ENCODE data around the gene SLC45A2. TPM values are rescaled to one million over a fixed set of nuclear protein-coding genes. Genes with fewer than 3 reads are reported as not detected.

The SLC45A2 gene
- total RNA-seq, 2 experiments from 2014 or later, result not detected

GRCh38 chr5:34008802-34009201 is 24.3 kb upstream of the SLC45A2 start:
- no peak for ATAC-seq (ENCODE audit: poor library complexity)
- intact Hi-C loops (cut with DNase I, micrococcal nuclease), result loop anchor here (1.0 to 10.0 kb wide), 7 partner anchors 568 to 1837 kb away; partner anchors contain the start of genes BRIX1 (in 1 of the 2), GOLPH3 (in 1 of the 2), RAD1 (in 1 of the 2) and TARS1 (in 1 of the 2)
- TF ChIP-seq, protein P1, sequence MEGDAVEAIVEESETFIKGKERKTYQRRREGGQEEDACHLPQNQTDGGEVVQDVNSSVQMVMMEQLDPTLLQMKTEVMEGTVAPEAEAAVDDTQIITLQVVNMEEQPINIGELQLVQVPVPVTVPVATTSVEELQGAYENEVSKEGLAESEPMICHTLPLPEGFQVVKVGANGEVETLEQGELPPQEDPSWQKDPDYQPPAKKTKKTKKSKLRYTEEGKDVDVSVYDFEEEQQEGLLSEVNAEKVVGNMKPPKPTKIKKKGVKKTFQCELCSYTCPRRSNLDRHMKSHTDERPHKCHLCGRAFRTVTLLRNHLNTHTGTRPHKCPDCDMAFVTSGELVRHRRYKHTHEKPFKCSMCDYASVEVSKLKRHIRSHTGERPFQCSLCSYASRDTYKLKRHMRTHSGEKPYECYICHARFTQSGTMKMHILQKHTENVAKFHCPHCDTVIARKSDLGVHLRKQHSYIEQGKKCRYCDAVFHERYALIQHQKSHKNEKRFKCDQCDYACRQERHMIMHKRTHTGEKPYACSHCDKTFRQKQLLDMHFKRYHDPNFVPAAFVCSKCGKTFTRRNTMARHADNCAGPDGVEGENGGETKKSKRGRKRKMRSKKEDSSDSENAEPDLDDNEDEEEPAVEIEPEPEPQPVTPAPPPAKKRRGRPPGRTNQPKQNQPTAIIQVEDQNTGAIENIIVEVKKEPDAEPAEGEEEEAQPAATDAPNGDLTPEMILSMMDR (IDR thresholded peaks at IDR 0.05), result no peak
- H3K4me1 Mint-ChIP-seq (ENCODE audit: low read depth), result peaks cover 41% of the 10 kb centered on the region
- H3K36me3 ChIP-seq (ENCODE audit: insufficient read depth, low read length), result peaks cover 5% of the 10 kb centered on the region
- ChIA-PET POLR2A (interaction anchor here (0.9 to 2.3 kb wide), 7 partner anchors 8 to 921 kb away, joined by 3 to 18 read pairs (median 6); partner anchors contain the start of genes BRIX1, DNAJC21 and RAD1), CTCF (no interaction called here)
- H3K4me1 ChIP-seq (ENCODE audit: insufficient read depth, low read length), result peaks cover 9% of the 10 kb centered on the region
- peak overlapping the region; percentile 82 for H3K4me3 ChIP-seq (ENCODE audit: low read length)
- no peaks in the 10 kb centered on the region for H3K9me3 ChIP-seq (ENCODE audit: control insufficient read depth in 1 of 2, insufficient read depth in 1 of 2, low read length in 2 of 2)
- no peaks in the 10 kb centered on the region for H3K27me3 Mint-ChIP-seq
- no peaks in the 10 kb centered on the region for H3K9me3 Mint-ChIP-seq
- H3K27ac Mint-ChIP-seq, result peak overlapping the region; percentile 95
- peak overlapping the region; percentile 96 for H3K4me3 Mint-ChIP-seq
- H3K27ac ChIP-seq (ENCODE audit: low read depth in 1 of 2, low read length in 2 of 2), result peak overlapping the region; percentile 79 to 81
- DNase-seq, result peak in 2 of 14 experiments; percentile 9 to 17
- H3K36me3 Mint-ChIP-seq (ENCODE audit: low read depth), result peaks cover 21% of the 10 kb centered on the region
- no peaks in the 10 kb centered on the region for H3K27me3 ChIP-seq (ENCODE audit: control insufficient read depth in 1 of 2, insufficient read depth in 2 of 2, low read length in 2 of 2)

DNA sequence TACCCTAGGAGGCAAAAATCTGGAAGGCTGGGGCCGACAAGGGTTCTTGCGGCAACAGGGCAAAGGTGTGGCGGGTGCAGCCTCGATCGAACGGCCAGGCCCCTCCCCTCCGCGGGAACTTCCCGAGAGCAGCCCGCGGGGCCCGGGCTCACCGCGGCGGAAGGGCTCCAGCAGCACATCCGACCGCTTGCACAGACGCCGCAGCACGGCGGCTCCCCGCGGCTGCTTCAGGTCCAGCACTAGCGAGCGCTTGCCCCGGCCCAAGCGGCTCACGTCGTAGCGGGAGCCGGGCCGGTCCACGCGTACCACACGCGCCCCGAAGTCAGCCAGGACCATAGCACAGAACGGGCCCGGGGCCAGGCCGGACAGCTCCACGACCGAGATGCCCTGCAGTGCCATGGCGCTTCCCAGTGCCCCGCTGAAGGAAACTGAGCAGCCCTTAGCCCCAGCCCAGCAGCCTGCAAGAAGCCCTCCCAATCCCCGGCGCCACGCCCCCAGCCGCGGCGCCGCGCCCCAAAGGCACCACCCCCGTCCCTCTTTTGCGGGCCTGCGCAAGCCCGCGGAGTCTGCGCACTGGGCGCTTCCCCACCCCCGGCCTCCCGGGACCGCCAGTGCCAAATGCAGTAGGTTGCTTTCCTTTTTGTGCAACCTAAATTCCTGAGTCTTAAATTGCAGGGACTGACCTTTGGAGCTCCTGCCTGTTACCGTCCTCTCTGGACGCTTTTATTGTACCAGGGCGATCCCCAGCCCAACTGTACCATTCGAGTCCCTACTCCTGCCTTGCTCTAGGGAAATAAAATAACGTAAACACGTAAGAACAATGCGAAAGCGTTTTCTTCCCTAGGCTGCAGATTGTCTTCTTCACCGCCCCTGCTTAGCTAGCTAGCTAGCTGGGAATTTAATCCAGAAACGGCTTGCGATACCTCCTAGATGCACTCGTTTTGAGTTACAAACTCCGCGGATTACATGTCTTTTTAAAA is 23.4 kb upstream of the SLC45A2 start, which contains the start of gene AMACR:
AMACR (minus strand) TSS at position 430 of the 980 bp plus-strand sequence; CDS start at position 399, 31 bp downstream.
- peaks cover 30% of the 10 kb centered on the region for H3K36me3 Mint-ChIP-seq (ENCODE audit: low read depth)
- intact Hi-C loops (cut with DNase I, micrococcal nuclease), result loop anchor here (1.0 to 10.0 kb wide), 8 partner anchors 567 to 1836 kb away; partner anchors contain the start of genes BRIX1 (in 1 of the 2), GOLPH3 (in 1 of the 2), RAD1 (in 1 of the 2) and TARS1 (in 1 of the 2)
- peaks cover 13% of the 10 kb centered on the region for H3K36me3 ChIP-seq (ENCODE audit: insufficient read depth, low read length)
- no peaks in the 10 kb centered on the region for H3K27me3 Mint-ChIP-seq
- peaks cover 9% of the 10 kb centered on the region for H3K4me1 ChIP-seq (ENCODE audit: insufficient read depth, low read length)
- H3K27ac Mint-ChIP-seq, result peak within 1 kb of the TSS; percentile 95
- H3K27me3 ChIP-seq (ENCODE audit: control insufficient read depth in 1 of 2, insufficient read depth in 2 of 2, low read length in 2 of 2), result no peaks in the 10 kb centered on the region
- TF ChIP-seq, protein P1 (IDR thresholded peaks at IDR 0.05), result no peak
- POLR2A ChIA-PET, result interaction anchor here (0.9 to 2.3 kb wide), 8 partner anchors 9 to 922 kb away, joined by 3 to 18 read pairs (median 5); partner anchors contain the start of genes BRIX1, DNAJC21 and RAD1
- H3K4me1 Mint-ChIP-seq (ENCODE audit: low read depth), result peaks cover 41% of the 10 kb centered on the region
- no peaks in the 10 kb centered on the region for H3K9me3 ChIP-seq (ENCODE audit: control insufficient read depth in 1 of 2, insufficient read depth in 1 of 2, low read length in 2 of 2)
- DNase-seq, result peak; percentile 62 to 97 (median 89)
- ATAC-seq (ENCODE audit: poor library complexity), result peak; percentile 95
- peak within 1 kb of the TSS; percentile 82 for H3K4me3 ChIP-seq (ENCODE audit: low read length)
- peak within 1 kb of the TSS; percentile 96 for H3K4me3 Mint-ChIP-seq
- CTCF ChIA-PET, result no interaction called here
- peak within 1 kb of the TSS; percentile 79 to 81 for H3K27ac ChIP-seq (ENCODE audit: low read depth in 1 of 2, low read length in 2 of 2)
- H3K9me3 Mint-ChIP-seq, result no peaks in the 10 kb centered on the region

DNA sequence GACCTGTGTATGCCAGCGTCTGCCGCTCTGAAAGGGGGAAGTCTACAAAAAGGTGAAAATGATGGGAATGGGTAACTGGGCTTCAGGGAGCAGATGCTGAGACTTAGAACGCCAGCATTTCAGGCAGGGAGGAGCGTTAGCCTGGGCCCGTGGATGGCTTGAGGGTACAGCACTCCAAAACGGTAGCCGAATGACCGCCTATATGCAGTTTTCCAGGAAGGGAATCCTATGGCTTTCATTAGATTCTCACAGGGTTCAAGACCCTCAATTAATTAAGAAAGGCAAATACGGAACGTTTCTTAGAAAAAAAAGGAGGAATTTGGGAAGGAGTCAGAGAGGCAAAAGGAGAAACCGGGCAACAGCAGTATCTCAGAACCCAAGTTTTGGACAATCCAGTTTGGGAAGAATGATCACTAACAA is 22.7 kb upstream of the SLC45A2 start:
- no peaks in the 10 kb centered on the region for H3K9me3 Mint-ChIP-seq
- H3K36me3 Mint-ChIP-seq (ENCODE audit: low read depth), result peaks cover 37% of the 10 kb centered on the region
- H3K9me3 ChIP-seq (ENCODE audit: control insufficient read depth in 1 of 2, insufficient read depth in 1 of 2, low read length in 2 of 2), result no peaks in the 10 kb centered on the region
- peak overlapping the region; percentile 96 for H3K4me3 Mint-ChIP-seq
- peak overlapping the region; percentile 82 for H3K4me3 ChIP-seq (ENCODE audit: low read length)
- no peaks in the 10 kb centered on the region for H3K27me3 Mint-ChIP-seq
- CTCF ChIA-PET, result no interaction called here
- POLR2A ChIA-PET, result interaction anchor here (1.3 to 2.3 kb wide), 6 partner anchors 10 to 923 kb away, joined by 3 to 18 read pairs (median 7); partner anchors contain the start of gene DNAJC21
- H3K27ac Mint-ChIP-seq, result peak overlapping the region; percentile 95
- peaks cover 41% of the 10 kb centered on the region for H3K4me1 Mint-ChIP-seq (ENCODE audit: low read depth)
- ATAC-seq (ENCODE audit: poor library complexity), result no peak
- TF ChIP-seq, protein P1 (IDR thresholded peaks at IDR 0.05), result no peak
- H3K27me3 ChIP-seq (ENCODE audit: control insufficient read depth in 1 of 2, insufficient read depth in 2 of 2, low read length in 2 of 2), result no peaks in the 10 kb centered on the region
- peak overlapping the region; percentile 79 to 81 for H3K27ac ChIP-seq (ENCODE audit: low read depth in 1 of 2, low read length in 2 of 2)
- peaks cover 13% of the 10 kb centered on the region for H3K36me3 ChIP-seq (ENCODE audit: insufficient read depth, low read length)
- peaks cover 9% of the 10 kb centered on the region for H3K4me1 ChIP-seq (ENCODE audit: insufficient read depth, low read length)
- intact Hi-C loops (cut with DNase I, micrococcal nuclease), result loop anchor here (2.0 to 10.0 kb wide), 6 partner anchors 835 to 1835 kb away; partner anchors contain the start of genes BRIX1 (in 1 of the 2), GOLPH3 (in 1 of the 2), RAD1 (in 1 of the 2) and ZFR (in 1 of the 2)
- peak in 4 of 14 experiments; percentile 2 to 29 (median 7) for DNase-seq
